ENCODE results near the gene NAA38.

Gene NAA38

DNA sequence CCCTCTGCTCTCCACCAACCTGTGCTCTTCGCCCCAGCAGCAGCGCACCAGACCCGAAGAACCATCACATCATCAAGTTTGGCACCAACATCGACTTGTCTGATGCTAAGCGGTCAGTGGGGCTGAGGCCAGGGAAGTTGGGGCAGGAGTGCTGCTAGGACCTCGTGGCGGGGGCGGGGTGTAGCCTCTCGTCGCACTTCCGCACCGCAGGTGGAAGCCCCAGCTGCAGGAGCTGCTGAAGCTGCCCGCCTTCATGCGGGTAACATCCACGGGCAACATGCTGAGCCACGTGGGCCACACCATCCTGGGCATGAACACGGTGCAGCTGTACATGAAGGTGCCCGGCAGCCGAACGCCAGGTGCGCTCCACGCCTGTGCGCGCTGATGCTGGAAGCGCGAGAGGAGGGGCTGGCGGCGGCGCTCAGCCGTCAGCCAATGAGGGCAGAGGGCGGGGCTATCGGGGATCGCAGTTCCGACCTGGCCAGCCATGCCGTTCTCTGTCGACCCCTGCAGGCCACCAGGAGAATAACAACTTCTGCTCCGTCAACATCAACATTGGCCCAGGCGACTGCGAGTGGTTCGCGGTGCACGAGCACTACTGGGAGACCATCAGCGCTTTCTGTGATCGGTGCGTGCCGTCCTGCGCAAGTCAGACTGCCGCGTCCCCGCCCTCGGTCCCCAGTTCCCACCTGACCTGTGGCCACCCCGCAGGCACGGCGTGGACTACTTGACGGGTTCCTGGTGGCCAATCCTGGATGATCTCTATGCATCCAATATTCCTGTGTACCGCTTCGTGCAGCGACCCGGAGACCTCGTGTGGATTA, 5.7 kb downstream of the NAA38 start:
- peak; percentile 95 for DNase-seq

DNA sequence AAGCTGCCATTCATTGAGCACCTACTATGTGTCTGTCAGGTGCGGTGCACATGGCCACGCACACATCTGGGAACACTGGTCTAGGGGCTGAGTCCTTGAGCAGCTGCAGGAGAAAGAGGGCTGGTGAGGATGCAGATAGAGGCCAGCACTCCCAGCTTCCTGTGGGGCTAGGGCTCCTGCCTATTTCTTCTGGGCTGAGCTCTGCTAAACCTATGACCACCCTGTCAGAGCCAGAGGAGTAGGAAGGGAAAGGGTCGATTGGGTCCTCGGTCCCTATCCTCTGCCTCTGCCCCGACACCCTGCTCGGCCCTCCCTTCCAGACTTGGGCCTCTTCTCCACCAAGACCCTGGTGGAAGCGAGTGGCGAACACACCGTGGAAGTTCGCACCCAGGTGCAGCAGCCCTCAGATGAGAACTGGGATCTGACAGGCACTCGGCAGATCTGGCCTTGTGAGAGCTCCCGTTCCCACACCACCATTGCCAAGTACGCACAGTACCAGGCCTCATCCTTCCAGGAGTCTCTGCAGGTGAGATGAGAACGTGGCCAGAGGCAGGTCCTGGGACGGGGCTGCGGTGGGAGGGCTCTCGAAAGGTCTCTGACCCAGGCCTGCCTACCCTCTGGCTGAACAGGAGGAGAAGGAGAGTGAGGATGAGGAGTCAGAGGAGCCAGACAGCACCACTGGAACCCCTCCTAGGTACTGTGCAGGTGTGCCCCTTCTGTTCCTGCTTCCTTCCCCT, 6.5 kb downstream of the NAA38 start:
- no peak for DNase-seq

- DNase-seq = no peak
These were observed 7.4 kb downstream of the NAA38 start for GRCh38 chr17:7849751-7850504.

DNA sequence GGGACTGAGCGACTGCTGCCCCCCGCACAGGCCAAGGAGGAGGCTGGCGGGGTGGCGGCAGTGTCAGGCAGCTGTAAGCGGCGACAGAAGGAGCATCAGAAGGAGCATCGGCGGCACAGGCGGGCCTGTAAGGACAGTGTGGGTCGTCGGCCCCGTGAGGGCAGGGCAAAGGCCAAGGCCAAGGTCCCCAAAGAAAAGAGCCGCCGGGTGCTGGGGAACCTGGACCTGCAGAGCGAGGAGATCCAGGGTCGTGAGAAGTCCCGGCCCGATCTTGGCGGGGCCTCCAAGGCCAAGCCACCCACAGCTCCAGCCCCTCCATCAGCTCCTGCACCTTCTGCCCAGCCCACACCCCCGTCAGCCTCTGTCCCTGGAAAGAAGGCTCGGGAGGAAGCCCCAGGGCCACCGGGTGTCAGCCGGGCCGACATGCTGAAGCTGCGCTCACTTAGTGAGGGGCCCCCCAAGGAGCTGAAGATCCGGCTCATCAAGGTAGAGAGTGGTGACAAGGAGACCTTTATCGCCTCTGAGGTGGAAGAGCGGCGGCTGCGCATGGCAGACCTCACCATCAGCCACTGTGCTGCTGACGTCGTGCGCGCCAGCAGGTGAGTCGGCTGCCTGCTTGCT, 8.1 kb downstream of the NAA38 start:
- no peak for DNase-seq

DNA sequence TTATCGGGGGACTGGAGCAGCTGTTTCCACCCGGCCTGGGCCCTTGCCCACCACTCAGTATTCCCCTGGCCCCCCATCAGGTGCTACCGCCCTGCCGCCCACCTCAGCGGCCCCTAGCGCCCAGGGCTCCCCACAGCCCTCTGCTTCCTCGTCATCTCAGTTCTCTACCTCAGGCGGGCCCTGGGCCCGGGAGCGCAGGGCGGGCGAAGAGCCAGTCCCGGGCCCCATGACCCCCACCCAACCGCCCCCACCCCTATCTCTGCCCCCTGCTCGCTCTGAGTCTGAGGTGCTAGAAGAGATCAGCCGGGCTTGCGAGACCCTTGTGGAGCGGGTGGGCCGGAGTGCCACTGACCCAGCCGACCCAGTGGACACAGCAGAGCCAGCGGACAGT, 8.6 kb downstream of the NAA38 start:
- no peak for DNase-seq

- DNase-seq = no peak
These were observed 9.2 kb downstream of the NAA38 start for GRCh38 chr17:7848131-7848579.

- no peak for DNase-seq
These were observed 10.3 kb downstream of the NAA38 start for GRCh38 chr17:7846765-7847661.

- DNase-seq = no peak
These were observed 11.2 kb downstream of the NAA38 start for GRCh38 chr17:7846063-7846735.

DNA sequence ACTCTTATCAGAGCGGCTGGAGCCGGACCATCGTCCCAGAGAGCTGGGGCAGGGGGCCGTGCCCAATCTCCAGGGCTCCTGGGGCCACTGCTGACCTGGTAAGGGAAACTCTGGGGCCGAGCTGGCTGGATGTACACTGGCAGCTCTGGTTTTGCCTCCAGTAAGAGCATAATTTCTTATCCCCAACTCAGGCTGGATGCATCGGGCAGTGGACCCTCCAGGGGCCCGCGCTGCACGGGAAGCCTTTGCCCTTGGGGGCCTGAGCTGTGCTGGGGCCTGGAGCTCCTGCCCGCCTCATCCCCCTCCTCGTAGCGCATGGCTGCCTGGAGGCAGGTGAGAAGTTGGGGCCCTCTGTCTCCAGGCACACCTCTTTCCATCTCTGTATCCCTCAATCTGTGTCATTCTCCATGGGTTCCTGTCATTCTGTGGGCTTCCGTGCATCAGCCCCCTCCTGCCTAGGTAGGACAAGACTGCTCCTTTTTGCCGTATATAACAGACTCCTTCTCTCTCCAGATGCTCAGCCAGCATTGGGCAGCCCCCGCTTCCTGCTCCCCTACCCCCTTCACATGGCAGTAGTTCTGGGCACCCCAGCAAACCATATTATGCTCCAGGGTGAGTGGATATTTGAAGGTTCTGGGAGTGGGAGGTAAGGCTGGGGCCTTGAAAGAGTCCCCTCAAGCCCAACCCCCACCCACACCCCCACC, 11.8 kb downstream of the NAA38 start:
- no peak for DNase-seq

GRCh38 chr17:7844292-7845154, 12.8 kb downstream of the NAA38 start:
- peak; percentile 83 for DNase-seq

GRCh38 chr17:7843536-7844291, 13.6 kb downstream of the NAA38 start:
- DNase-seq = peak; percentile 41

DNA sequence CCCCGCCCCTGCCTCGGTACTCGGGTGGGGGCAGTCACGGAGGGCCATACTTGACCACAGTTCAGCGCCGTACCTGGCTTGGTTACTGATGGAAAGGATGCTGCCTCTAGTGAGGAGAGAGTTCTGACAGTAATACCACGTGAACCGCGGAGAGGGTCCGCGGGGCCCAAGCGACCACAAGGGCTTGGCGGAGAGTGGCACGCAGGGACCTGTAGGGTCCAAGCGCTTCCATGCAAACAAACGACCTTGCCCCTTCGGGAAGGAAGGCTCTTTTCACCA, 14.2 kb downstream of the NAA38 start:
- DNase-seq = no peak

DNA sequence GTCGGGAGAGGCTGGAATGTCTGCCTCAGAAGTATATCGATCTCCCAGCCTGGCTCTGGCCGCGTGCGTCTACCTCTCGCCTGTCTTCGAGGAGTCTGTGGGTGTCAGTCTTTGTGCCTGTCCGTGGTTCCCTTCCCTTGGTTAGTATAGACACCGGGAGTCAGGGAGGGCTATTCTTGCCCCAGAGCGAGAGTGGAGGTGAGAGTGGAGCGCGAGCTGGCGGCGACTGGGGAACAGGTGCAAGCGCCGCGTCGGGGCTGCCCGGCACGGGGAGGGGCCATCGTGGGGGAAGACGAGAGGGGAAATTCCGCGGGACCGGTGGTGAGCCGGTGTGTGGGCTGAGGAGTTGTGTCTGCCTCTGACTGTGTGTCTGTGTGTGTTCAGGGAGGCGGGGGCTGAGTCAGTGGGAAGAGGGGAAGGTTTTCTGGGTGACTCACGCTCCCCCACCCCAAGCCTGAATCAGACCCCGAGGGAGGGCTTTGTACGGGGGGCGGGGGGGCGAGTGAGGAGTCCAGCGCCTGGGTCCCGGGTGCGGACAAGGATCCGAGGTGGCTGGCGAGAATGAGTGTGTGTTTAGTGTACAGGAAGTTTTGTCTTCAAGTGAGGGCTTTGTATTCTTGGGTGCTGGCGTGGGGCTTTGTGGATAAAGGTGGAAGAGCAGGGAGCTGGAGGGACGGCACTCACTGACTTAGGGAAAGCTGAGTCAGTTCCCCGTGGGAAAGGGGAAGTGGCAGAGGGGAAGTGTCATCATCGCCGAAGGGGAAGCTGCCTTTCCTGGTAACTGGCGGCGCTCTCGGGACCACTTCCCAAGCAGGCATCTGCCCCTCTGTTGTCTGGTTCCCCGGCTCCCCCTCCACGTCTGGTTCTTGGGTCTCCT, 14.7 kb downstream of the NAA38 start:
- peak; percentile 52 for DNase-seq

DNA sequence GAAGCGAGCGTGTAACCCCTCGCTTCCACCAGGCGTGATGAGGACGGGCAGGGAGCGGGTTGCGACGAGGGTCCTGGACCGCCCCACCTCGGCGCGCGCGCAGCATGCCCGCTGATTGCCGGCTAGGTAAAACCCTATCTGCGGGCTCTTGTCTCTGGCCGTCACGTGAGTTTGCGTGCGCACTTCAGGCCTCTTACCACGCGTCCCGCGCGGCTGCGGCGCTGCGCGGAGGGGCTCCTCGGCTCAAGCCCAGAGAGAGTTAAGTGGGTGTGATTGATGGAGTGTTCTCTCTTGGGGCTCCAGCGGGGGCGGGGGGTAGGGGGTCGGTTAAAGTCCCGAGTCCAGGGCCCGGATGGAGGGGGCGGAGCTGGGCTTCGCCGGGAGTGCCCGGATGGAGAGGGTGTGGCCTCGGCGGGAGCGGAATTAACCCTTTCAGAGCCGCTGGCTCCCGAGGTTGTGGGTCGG, 15.4 kb downstream of the NAA38 start:
- DNase-seq = peak; percentile 95

DNA sequence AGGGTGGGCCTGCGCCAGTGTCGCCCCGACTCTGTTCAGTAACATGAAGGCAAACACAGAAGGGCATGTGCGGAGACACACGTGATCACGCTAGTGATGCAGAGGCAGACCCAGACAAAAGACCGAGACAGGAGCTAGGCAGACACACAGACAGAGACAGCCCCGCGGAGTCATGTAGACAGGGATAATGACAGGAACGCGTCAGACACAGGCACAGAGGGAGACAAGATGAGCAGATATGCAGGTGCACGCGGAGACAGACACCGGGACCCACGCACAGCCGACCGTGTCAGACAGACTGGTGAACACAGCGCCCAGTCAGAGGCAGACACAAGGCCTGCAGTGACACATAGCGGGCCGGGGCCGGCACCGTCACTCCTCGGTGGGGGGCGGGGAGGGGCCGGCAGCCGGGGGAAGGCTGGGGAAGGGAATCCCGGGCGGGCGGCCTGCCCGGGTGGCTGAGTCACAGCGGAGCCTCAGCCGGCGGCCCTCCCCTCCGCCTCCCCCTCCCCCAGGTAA, 15.9 kb downstream of the NAA38 start:
- peak; percentile 49 for DNase-seq

GRCh38 chr17:7840875-7841274, 16.5 kb downstream of the NAA38 start:
- no peak for DNase-seq

- DNase-seq = no peak
These were observed 16.9 kb downstream of the NAA38 start for GRCh38 chr17:7840441-7840840.

- no peak for DNase-seq
These were observed 17.5 kb downstream of the NAA38 start for GRCh38 chr17:7839876-7840261.
